MM.1S (cell line): Measurements from ENCODE around the gene WDR48.

Experiments
- DNase-seq: peaks from one replicate; pipeline ENCODE4 v3.0.0-alpha.2; 2015
- H2AFZ ChIP-seq: fragments of 300-600 bp; sonication (generic); 2 replicates; pipeline ENCODE4 v1.6.0; 2016; ENCODE audit warnings: antibody characterized with exemption, low read length
- H3F3A ChIP-seq: fragments of 300-600 bp; sonication (generic); 2 replicates; pipeline ENCODE4 v1.6.1; 2016; ENCODE audit warnings: mild to moderate bottlenecking, antibody characterized with exemption, low read length, moderate library complexity, mixed read lengths; ENCODE audit not compliant: insufficient read depth
- H3K27ac ChIP-seq: fragments of 300-600 bp; sonication (generic); 2 replicates; pipeline ENCODE4 v1.5.1; 2016; ENCODE audit warnings: mild to moderate bottlenecking, low read length
- H3K27me3 ChIP-seq: fragments of 300-600 bp; sonication (generic); replicated peaks from 2 replicates; pipeline ENCODE4 v1.6.0; 2016; ENCODE audit warnings: low read length; ENCODE audit not compliant: insufficient read depth
- H3K36me3 ChIP-seq: fragments of 300-600 bp; sonication (generic); replicated peaks from 2 replicates; pipeline ENCODE4 v1.6.1; 2016; ENCODE audit warnings: mild to moderate bottlenecking, low read length, mixed read lengths; ENCODE audit not compliant: insufficient read depth
- H3K4me1 ChIP-seq: fragments of 300-600 bp; sonication (generic); 2 replicates; pipeline ENCODE4 v1.6.1; 2016; ENCODE audit warnings: low read length, mixed read lengths
- H3K4me2 ChIP-seq: fragments of 300-600 bp; sonication (generic); 2 replicates; pipeline ENCODE4 v1.6.0; 2016; ENCODE audit warnings: low read depth, low read length
- H3K4me3 ChIP-seq: fragments of 300-600 bp; sonication (generic); 2 replicates; pipeline ENCODE4 v1.5.1; 2016; ENCODE audit warnings: low read length, mixed read lengths
- H3K79me2 ChIP-seq: fragments of 300-600 bp; sonication (generic); 2 replicates; pipeline ENCODE4 v1.6.1; 2016; ENCODE audit warnings: mixed run types, low read length, mixed read lengths
- H3K9ac ChIP-seq: fragments of 300-600 bp; sonication (generic); 2 replicates; pipeline ENCODE4 v1.6.1; 2016; ENCODE audit warnings: low read length, mixed read lengths
- H3K9me2 ChIP-seq: fragments of 300-600 bp; sonication (generic); replicated peaks from 2 replicates; pipeline ENCODE4 v1.6.1; 2016; ENCODE audit warnings: mild to moderate bottlenecking, low read length, mixed read lengths; ENCODE audit not compliant: insufficient read depth
- H3K9me3 ChIP-seq: fragments of 300-600 bp; sonication (generic); replicated peaks from 2 replicates; pipeline ENCODE4 v1.6.1; 2016; ENCODE audit warnings: mild to moderate bottlenecking, low read length, mixed read lengths; ENCODE audit not compliant: insufficient read depth
- H4K20me1 ChIP-seq: fragments of 300-600 bp; sonication (generic); 2 replicates; pipeline ENCODE4 v1.6.1; 2016; ENCODE audit warnings: mild to moderate bottlenecking, low read length, moderate library complexity, mixed read lengths; ENCODE audit not compliant: insufficient read depth
- EZH2 ChIP-seq: fragments of 300-600 bp; sonication (generic); optimal IDR thresholded peaks from 2 replicates; pipeline ENCODE3; 2017; ENCODE audit warnings: low read depth, mild to moderate bottlenecking, antibody characterized with exemption, low read length, mixed read lengths
- EZH2phosphoT487 ChIP-seq: fragments of 300-600 bp; sonication (generic); IDR thresholded peaks from 2 replicates; pipeline ENCODE4 v1.6.1; 2018; ENCODE audit warnings: antibody characterized with exemption, low read length
- TF ChIP-seq, protein P1 (sequence below): fragments of 300-600 bp; sonication (generic); IDR thresholded peaks from 2 replicates; pipeline ENCODE4 v1.5.1; 2016; ENCODE audit warnings: antibody characterized with exemption, low read length, mixed read lengths

The WDR48 gene

DNA sequence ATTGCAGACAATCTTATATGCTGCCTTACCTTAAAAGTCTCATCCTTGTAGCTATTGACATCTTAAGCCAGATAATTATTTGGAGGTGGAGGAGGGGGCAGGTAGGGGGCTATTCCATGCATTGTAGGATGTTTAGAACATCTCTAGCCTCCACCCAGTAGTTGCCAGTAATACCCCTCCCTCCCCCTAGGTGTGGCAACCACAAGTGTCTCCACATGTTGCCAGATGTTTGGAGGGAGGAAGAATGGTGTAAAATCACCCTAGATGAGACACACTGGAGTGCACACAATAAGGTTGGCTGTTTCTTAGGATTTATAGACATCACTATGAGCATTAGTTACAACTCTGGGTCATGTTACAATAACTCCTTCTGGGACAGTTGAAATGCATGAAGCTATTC, 28.2 kb downstream of the WDR48 start:
- H3K9ac ChIP-seq = no peak overlapping the region

DNA sequence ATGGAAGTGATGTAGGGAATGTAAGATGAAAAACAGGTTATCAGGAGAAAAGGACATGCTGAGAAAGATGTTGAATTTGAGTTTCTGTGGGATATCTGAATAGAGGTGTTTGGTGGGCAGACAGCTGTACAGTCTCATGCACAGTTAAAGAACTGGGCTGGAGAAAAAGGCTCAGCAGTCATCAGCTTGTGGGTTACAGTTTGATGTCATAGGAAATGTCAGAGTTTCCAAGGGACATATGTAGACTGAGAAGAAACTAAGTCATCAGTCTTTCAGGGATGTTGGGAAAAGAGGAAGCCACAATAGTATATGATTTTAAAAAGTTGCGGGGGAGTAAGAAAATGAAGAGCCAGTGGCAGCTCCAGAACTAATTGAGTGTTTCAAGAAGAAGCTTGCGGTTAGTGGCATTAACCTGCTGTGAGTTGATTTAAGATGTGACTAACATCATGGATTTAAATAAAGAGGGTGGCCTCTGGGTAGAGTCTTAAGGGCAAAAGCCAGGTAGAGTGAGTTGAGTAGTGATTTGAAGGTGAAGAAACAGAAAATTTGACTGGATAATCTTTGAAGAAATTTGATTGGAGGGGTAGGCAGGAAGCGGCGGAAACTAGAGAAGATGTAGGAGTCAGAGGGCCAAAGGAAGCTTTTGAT, 31.0 kb downstream of the WDR48 start:
- Histone ChIP-seq H2AFZ (no peak overlapping the region), H3K9me3 (no peaks in the 10 kb centered on the region), H3K36me3 (no peaks in the 10 kb centered on the region; the same call in 1 of the 2 replicates), H3K27ac (no peak overlapping the region), H4K20me1 (no peaks in the 10 kb centered on the region), H3K79me2 (no peaks in the 10 kb centered on the region), H3K4me1 (0 out of 2 replicates have a peak, but pooled peaks cover 7% of the 10 kb centered on the region), H3K9me2 (no peaks in the 10 kb centered on the region), H3K4me3 (no peak overlapping the region), H3K4me2 (no peak overlapping the region), H3K9ac (no peak overlapping the region), H3K27me3 (no peaks in the 10 kb centered on the region), H3F3A (no peaks in the 10 kb centered on the region)
- TF ChIP-seq EZH2phosphoT487 (no peak), EZH2 (no peak)
- TF ChIP-seq, protein P1, sequence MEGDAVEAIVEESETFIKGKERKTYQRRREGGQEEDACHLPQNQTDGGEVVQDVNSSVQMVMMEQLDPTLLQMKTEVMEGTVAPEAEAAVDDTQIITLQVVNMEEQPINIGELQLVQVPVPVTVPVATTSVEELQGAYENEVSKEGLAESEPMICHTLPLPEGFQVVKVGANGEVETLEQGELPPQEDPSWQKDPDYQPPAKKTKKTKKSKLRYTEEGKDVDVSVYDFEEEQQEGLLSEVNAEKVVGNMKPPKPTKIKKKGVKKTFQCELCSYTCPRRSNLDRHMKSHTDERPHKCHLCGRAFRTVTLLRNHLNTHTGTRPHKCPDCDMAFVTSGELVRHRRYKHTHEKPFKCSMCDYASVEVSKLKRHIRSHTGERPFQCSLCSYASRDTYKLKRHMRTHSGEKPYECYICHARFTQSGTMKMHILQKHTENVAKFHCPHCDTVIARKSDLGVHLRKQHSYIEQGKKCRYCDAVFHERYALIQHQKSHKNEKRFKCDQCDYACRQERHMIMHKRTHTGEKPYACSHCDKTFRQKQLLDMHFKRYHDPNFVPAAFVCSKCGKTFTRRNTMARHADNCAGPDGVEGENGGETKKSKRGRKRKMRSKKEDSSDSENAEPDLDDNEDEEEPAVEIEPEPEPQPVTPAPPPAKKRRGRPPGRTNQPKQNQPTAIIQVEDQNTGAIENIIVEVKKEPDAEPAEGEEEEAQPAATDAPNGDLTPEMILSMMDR = no peak
- DNase-seq = no peak

More for the DNA sequence above, 28.2 kb downstream of the WDR48 start:
- Histone ChIP-seq H3K4me3 (no peak overlapping the region), H3K79me2 (no peaks in the 10 kb centered on the region), H3K4me2 (no peak overlapping the region), H2AFZ (no peak overlapping the region), H3F3A (peaks cover 18% of the 10 kb centered on the region), H4K20me1 (no peaks in the 10 kb centered on the region), H3K4me1 (peaks cover 25% of the 10 kb centered on the region), H3K27ac (no peak overlapping the region), H3K9me3 (no peaks in the 10 kb centered on the region), H3K36me3 (peaks cover 7% of the 10 kb centered on the region; the same call in 1 of the 2 replicates), H3K9me2 (no peaks in the 10 kb centered on the region), H3K27me3 (no peaks in the 10 kb centered on the region)
- TF ChIP-seq EZH2 = no peak
- no peak for TF ChIP-seq EZH2phosphoT487
- TF ChIP-seq, protein P1 = no peak
- no peak for DNase-seq

DNA sequence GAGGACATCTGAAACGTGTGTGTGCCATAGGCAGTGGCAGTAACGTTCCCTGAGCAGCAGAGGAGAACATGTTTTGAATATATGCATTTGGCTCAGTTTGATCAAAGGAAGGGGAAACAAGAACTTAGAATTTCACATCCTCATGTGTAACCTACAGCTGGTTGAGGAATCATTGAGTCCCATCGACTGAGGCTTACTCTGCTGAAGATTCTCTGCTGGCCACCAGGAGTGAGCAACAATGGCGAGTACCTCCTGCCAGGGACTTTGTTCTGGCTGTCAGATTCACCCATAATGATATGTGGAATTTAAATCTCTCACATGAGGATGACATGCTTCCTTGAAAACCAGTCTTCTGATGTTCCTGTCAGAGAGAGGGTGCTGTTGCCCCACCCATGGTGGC, 34.3 kb downstream of the WDR48 start:
- no peak overlapping the region for H2AFZ ChIP-seq
- no peak for DNase-seq
- no peaks in the 10 kb centered on the region for H4K20me1 ChIP-seq
- no peak overlapping the region for H3K4me3 ChIP-seq
- peaks cover 5% of the 10 kb centered on the region; the same call in 1 of the 2 replicates for H3F3A ChIP-seq
- H3K4me2 ChIP-seq = no peak overlapping the region
- no peaks in the 10 kb centered on the region for H3K27me3 ChIP-seq
- no peaks in the 10 kb centered on the region for H3K36me3 ChIP-seq
- TF ChIP-seq, protein P1 = no peak
- no peak for TF ChIP-seq EZH2
- TF ChIP-seq EZH2phosphoT487 = no peak
- H3K9ac ChIP-seq = no peak overlapping the region
- no peaks in the 10 kb centered on the region for H3K9me3 ChIP-seq
- H3K9me2 ChIP-seq = no peaks in the 10 kb centered on the region
- H3K79me2 ChIP-seq = no peaks in the 10 kb centered on the region
- H3K27ac ChIP-seq = no peak overlapping the region
- H3K4me1 ChIP-seq = no peaks in the 10 kb centered on the region
